ENCODE measurements around the gene CDC73. TPM values are rescaled to one million over a fixed set of nuclear protein-coding genes. Genes with fewer than 3 reads are reported as not detected.

The CDC73 gene
- total RNA-seq, 4 donors from 2014 or later = 26.2 to 208 (median 54.6) TPM

GRCh38 chr1:193211539-193211938 lies 89.7 kb downstream of the CDC73 start:
- no peaks in the 10 kb centered on the region for H3K27me3 ChIP-seq
- peaks cover 0 to 7% (median 0%) of the 10 kb centered on the region in 4 donors for H3K4me1 ChIP-seq
- H3K4me3 ChIP-seq = no peak overlapping the region
- intact Hi-C loops (cut with DNase I; ENCODE audit: low total_unique reads) (no loop called here), in situ Hi-C loops (cut with MboI; ENCODE audit: low pct_ligation_motif_present in 1 of 4, low pct_unique_long_range_greater_than_20kb in 1 of 4, low sequenced_read_pairs in 3 of 4) (no loop called here)
- H3K9me3 ChIP-seq = peaks cover 3 to 8% of the 10 kb centered on the region in 2 donors
- no peak for TF ChIP-seq EP300 (IDR thresholded peaks at IDR 0.05; ENCODE audit: low read depth)
- no peak for TF ChIP-seq POLR2AphosphoS5 (IDR thresholded peaks at IDR 0.05)
- no peak for TF ChIP-seq CTCF (IDR thresholded peaks at IDR 0.05)
- no peak for TF ChIP-seq POLR2A (IDR thresholded peaks at IDR 0.05)
- H3K36me3 ChIP-seq = peaks cover 0 to 21% (median 0%) of the 10 kb centered on the region in 4 donors
- WGBS, 2 donors (ENCODE audit: low coverage in 1 of 2) = 44 to 58% methylated on average over 1 of the region's 1 CpG
- no peak overlapping the region for H3K27ac ChIP-seq
- DNase-seq = no peak

GRCh38 chr1:193212637-193213036 lies 90.8 kb downstream of the CDC73 start:
- intact Hi-C loops (cut with DNase I; ENCODE audit: low total_unique reads) (no loop called here), in situ Hi-C loops (cut with MboI; ENCODE audit: low pct_ligation_motif_present in 1 of 4, low pct_unique_long_range_greater_than_20kb in 1 of 4, low sequenced_read_pairs in 3 of 4) (no loop called here)
- H3K36me3 ChIP-seq = peaks cover 0 to 21% (median 0%) of the 10 kb centered on the region in 4 donors
- WGBS, 2 donors (ENCODE audit: low coverage in 1 of 2) = 88 to 93% methylated on average over 2 of the region's 2 CpGs
- no peak overlapping the region for H3K27ac ChIP-seq
- H3K4me3 ChIP-seq = no peak overlapping the region
- H3K4me1 ChIP-seq = peaks cover 0 to 7% (median 0%) of the 10 kb centered on the region in 4 donors
- H3K27me3 ChIP-seq = no peaks in the 10 kb centered on the region
- TF ChIP-seq EP300 (IDR thresholded peaks at IDR 0.05; ENCODE audit: low read depth) (no peak), CTCF (IDR thresholded peaks at IDR 0.05) (no peak), POLR2AphosphoS5 (IDR thresholded peaks at IDR 0.05) (no peak), POLR2A (IDR thresholded peaks at IDR 0.05) (no peak)
- DNase-seq = no peak
- H3K9me3 ChIP-seq = no peaks in the 10 kb centered on the region

- WGBS, 2 donors (ENCODE audit: low coverage in 1 of 2) = 96 to 98% methylated on average over 4 of the region's 4 CpGs
- H3K27ac ChIP-seq = no peak overlapping the region
- DNase-seq = no peak
- H3K27me3 ChIP-seq = no peaks in the 10 kb centered on the region
- H3K36me3 ChIP-seq = peaks cover 0 to 25% (median 0%) of the 10 kb centered on the region in 4 donors
- no peaks in the 10 kb centered on the region for H3K9me3 ChIP-seq
- TF ChIP-seq POLR2A (IDR thresholded peaks at IDR 0.05) (no peak), EP300 (IDR thresholded peaks at IDR 0.05; ENCODE audit: low read depth) (no peak), POLR2AphosphoS5 (IDR thresholded peaks at IDR 0.05) (no peak), CTCF (IDR thresholded peaks at IDR 0.05) (no peak)
- H3K4me3 ChIP-seq = no peak overlapping the region
- in situ Hi-C loops (cut with MboI; ENCODE audit: low pct_ligation_motif_present in 1 of 4, low pct_unique_long_range_greater_than_20kb in 1 of 4, low sequenced_read_pairs in 3 of 4) (no loop called here), intact Hi-C loops (cut with DNase I; ENCODE audit: low total_unique reads) (no loop called here)
- H3K4me1 ChIP-seq = peaks cover 0 to 7% (median 0%) of the 10 kb centered on the region in 4 donors
Measured at GRCh38 chr1:193213998-193214397, 92.2 kb downstream of the CDC73 start.

GRCh38 chr1:193216920-193217319 lies 95.1 kb downstream of the CDC73 start:
- Histone ChIP-seq H3K4me1 (no peaks in the 10 kb centered on the region), H3K9me3 (no peaks in the 10 kb centered on the region), H3K36me3 (peaks cover 0 to 25% (median 0%) of the 10 kb centered on the region in 4 donors), H3K27ac (no peak overlapping the region), H3K4me3 (no peak overlapping the region), H3K27me3 (no peaks in the 10 kb centered on the region)
- WGBS, 2 donors (ENCODE audit: low coverage in 1 of 2) = 67 to 80% methylated on average over 1 to 8 of the region's 8 CpGs
- no peak for DNase-seq
- no peak for TF ChIP-seq POLR2A (IDR thresholded peaks at IDR 0.05)
- no peak for TF ChIP-seq CTCF (IDR thresholded peaks at IDR 0.05)
- TF ChIP-seq POLR2AphosphoS5 (IDR thresholded peaks at IDR 0.05) = no peak
- TF ChIP-seq EP300 (IDR thresholded peaks at IDR 0.05; ENCODE audit: low read depth) = no peak
- in situ Hi-C loops (cut with MboI; ENCODE audit: low pct_ligation_motif_present in 1 of 4, low pct_unique_long_range_greater_than_20kb in 1 of 4, low sequenced_read_pairs in 3 of 4) = no loop called here
- intact Hi-C loops (cut with DNase I; ENCODE audit: low total_unique reads) = no loop called here

Data from transverse colon (tissue), 4 donors.